GM19025 (cell line): ENCODE data around the gene DGKG.

Experiments used
- ATAC-seq: cut with Tn5 transposase; IDR thresholded peaks from one replicate; pipeline ENCODE4 v1.9.1; 2021; ENCODE audit warnings: mild to moderate bottlenecking, low read depth, moderate library complexity; ENCODE audit not compliant: unreplicated experiment

The DGKG gene

GRCh38 chr3:186283096-186283495, 78.9 kb downstream of the DGKG start:
- no peak for ATAC-seq

- no peak for ATAC-seq
Observed at GRCh38 chr3:186281176-186281575, 80.9 kb downstream of the DGKG start.

- no peak for ATAC-seq
Observed at GRCh38 chr3:186280737-186281136, 81.3 kb downstream of the DGKG start.

- no peak for ATAC-seq
Observed at GRCh38 chr3:186277268-186277909, 84.6 kb downstream of the DGKG start.

- no peak for ATAC-seq
Observed at GRCh38 chr3:186275436-186275835, 86.6 kb downstream of the DGKG start.

GRCh38 chr3:186273586-186273985, 88.4 kb downstream of the DGKG start:
- no peak for ATAC-seq

- ATAC-seq, result no peak
Observed at GRCh38 chr3:186270701-186271100, 91.3 kb downstream of the DGKG start.

GRCh38 chr3:186268616-186269448, 93.2 kb downstream of the DGKG start:
- ATAC-seq, result no peak

- no peak for ATAC-seq
Observed at GRCh38 chr3:186267758-186268157, 94.3 kb downstream of the DGKG start.

GRCh38 chr3:186264608-186265400, 97.2 kb downstream of the DGKG start:
- ATAC-seq, result no peak

- no peak for ATAC-seq
Observed at GRCh38 chr3:186261638-186262037, 100.4 kb downstream of the DGKG start.

GRCh38 chr3:186260726-186261125, 101.3 kb downstream of the DGKG start:
- no peak for ATAC-seq

- ATAC-seq, result no peak
Observed at GRCh38 chr3:186259612-186260383, 102.2 kb downstream of the DGKG start.

- ATAC-seq, result no peak
Observed at GRCh38 chr3:186258968-186259367, 103.1 kb downstream of the DGKG start.

- ATAC-seq, result no peak
Observed at GRCh38 chr3:186257866-186258265, 104.2 kb downstream of the DGKG start.

- ATAC-seq, result no peak
Observed at GRCh38 chr3:186255703-186256331, 106.2 kb downstream of the DGKG start.

GRCh38 chr3:186254676-186255650, 107.1 kb downstream of the DGKG start:
- ATAC-seq, result peak; percentile 50

GRCh38 chr3:186251948-186252619, 110.0 kb downstream of the DGKG start:
- ATAC-seq, result no peak
